HEK293 (cell line): ENCODE measurements around the gene DSC2.

ENCODE experiments used
- REST ChIP-seq: fragments of 450-650 bp; formaldehyde crosslinking; IDR thresholded peaks from 2 replicates; pipeline ENCODE4 v1.5.1; 2016; ENCODE audit warnings: missing biosample characterization, missing genetic modification characterization
- YY1 ChIP-seq: fragments of 450-650 bp; formaldehyde crosslinking; IDR thresholded peaks from 2 replicates; pipeline ENCODE4 v1.5.1; 2018; ENCODE audit warnings: missing biosample characterization, missing genetic modification characterization
- ZBTB21 ChIP-seq: fragments of 450-650 bp; formaldehyde crosslinking; IDR thresholded peaks from 2 replicates; pipeline ENCODE4 v1.5.1; 2017; ENCODE audit warnings: missing biosample characterization, missing genetic modification characterization
- ZNF10 ChIP-seq: fragments of 450-650 bp; formaldehyde crosslinking; IDR thresholded peaks from 2 replicates; pipeline ENCODE4 v1.5.1; 2017; ENCODE audit warnings: missing biosample characterization, missing genetic modification characterization
- ZNF23 ChIP-seq: fragments of 450-650 bp; formaldehyde crosslinking; IDR thresholded peaks from 2 replicates; pipeline ENCODE4 v1.5.1; 2016; ENCODE audit warnings: missing biosample characterization, missing genetic modification characterization, borderline replicate concordance
- ZNF394 ChIP-seq: fragments of 450-650 bp; formaldehyde crosslinking; IDR thresholded peaks from 2 replicates; pipeline ENCODE4 v1.5.1; 2016; ENCODE audit warnings: missing biosample characterization, missing genetic modification characterization, mild to moderate bottlenecking, moderate library complexity, borderline replicate concordance
- ZNF777 ChIP-seq: fragments of 450-650 bp; formaldehyde crosslinking; IDR thresholded peaks from 2 replicates; pipeline ENCODE4 v1.5.1; 2017; ENCODE audit warnings: missing biosample characterization, missing genetic modification characterization, borderline replicate concordance
- TF ChIP-seq, protein P1 (sequence below): fragments of 450-650 bp; formaldehyde crosslinking; IDR thresholded peaks from 2 replicates; pipeline ENCODE4 v1.5.1; 2017; ENCODE audit warnings: missing biosample characterization, missing genetic modification characterization
- TF ChIP-seq, protein P2 (sequence below): fragments of 450-650 bp; formaldehyde crosslinking; IDR thresholded peaks from 2 replicates; pipeline ENCODE4 v1.5.1; 2017; ENCODE audit warnings: missing biosample characterization, missing genetic modification characterization
- TF ChIP-seq, protein P3 (sequence below): fragments of 450-650 bp; formaldehyde crosslinking; IDR thresholded peaks from 2 replicates; pipeline ENCODE4 v1.5.1; 2016; ENCODE audit warnings: missing biosample characterization, missing genetic modification characterization
- TF ChIP-seq, protein P4 (sequence below): fragments of 450-650 bp; formaldehyde crosslinking; conservative IDR thresholded peaks from 2 replicates; pipeline ENCODE4 v1.5.1; 2016; ENCODE audit warnings: low read depth, missing biosample characterization, missing genetic modification characterization
- TF ChIP-seq, protein P5 (sequence below): fragments of 450-650 bp; formaldehyde crosslinking; IDR thresholded peaks from 2 replicates; pipeline ENCODE4 v1.5.1; 2016; ENCODE audit warnings: missing biosample characterization, missing genetic modification characterization

GRCh38 chr18:31010601-31011000 lies 91.6 kb downstream of the DSC2 start:
- TF ChIP-seq, protein P1, sequence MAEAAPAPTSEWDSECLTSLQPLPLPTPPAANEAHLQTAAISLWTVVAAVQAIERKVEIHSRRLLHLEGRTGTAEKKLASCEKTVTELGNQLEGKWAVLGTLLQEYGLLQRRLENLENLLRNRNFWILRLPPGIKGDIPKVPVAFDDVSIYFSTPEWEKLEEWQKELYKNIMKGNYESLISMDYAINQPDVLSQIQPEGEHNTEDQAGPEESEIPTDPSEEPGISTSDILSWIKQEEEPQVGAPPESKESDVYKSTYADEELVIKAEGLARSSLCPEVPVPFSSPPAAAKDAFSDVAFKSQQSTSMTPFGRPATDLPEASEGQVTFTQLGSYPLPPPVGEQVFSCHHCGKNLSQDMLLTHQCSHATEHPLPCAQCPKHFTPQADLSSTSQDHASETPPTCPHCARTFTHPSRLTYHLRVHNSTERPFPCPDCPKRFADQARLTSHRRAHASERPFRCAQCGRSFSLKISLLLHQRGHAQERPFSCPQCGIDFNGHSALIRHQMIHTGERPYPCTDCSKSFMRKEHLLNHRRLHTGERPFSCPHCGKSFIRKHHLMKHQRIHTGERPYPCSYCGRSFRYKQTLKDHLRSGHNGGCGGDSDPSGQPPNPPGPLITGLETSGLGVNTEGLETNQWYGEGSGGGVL, result no peak
- TF ChIP-seq, protein P2, sequence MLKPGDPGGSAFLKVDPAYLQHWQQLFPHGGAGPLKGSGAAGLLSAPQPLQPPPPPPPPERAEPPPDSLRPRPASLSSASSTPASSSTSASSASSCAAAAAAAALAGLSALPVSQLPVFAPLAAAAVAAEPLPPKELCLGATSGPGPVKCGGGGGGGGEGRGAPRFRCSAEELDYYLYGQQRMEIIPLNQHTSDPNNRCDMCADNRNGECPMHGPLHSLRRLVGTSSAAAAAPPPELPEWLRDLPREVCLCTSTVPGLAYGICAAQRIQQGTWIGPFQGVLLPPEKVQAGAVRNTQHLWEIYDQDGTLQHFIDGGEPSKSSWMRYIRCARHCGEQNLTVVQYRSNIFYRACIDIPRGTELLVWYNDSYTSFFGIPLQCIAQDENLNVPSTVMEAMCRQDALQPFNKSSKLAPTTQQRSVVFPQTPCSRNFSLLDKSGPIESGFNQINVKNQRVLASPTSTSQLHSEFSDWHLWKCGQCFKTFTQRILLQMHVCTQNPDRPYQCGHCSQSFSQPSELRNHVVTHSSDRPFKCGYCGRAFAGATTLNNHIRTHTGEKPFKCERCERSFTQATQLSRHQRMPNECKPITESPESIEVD (tag by site-specific recombination), result no peak
- TF ChIP-seq, protein P3, sequence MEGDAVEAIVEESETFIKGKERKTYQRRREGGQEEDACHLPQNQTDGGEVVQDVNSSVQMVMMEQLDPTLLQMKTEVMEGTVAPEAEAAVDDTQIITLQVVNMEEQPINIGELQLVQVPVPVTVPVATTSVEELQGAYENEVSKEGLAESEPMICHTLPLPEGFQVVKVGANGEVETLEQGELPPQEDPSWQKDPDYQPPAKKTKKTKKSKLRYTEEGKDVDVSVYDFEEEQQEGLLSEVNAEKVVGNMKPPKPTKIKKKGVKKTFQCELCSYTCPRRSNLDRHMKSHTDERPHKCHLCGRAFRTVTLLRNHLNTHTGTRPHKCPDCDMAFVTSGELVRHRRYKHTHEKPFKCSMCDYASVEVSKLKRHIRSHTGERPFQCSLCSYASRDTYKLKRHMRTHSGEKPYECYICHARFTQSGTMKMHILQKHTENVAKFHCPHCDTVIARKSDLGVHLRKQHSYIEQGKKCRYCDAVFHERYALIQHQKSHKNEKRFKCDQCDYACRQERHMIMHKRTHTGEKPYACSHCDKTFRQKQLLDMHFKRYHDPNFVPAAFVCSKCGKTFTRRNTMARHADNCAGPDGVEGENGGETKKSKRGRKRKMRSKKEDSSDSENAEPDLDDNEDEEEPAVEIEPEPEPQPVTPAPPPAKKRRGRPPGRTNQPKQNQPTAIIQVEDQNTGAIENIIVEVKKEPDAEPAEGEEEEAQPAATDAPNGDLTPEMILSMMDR (tag by site-specific recombination), result no peak
- TF ChIP-seq REST (tag by site-specific recombination) (no peak), ZNF777 (tag by site-specific recombination) (no peak), ZNF10 (tag by site-specific recombination) (no peak), YY1 (no peak), ZBTB21 (tag by site-specific recombination) (no peak), ZNF394 (no peak), ZNF23 (no peak)
- TF ChIP-seq, protein P4, sequence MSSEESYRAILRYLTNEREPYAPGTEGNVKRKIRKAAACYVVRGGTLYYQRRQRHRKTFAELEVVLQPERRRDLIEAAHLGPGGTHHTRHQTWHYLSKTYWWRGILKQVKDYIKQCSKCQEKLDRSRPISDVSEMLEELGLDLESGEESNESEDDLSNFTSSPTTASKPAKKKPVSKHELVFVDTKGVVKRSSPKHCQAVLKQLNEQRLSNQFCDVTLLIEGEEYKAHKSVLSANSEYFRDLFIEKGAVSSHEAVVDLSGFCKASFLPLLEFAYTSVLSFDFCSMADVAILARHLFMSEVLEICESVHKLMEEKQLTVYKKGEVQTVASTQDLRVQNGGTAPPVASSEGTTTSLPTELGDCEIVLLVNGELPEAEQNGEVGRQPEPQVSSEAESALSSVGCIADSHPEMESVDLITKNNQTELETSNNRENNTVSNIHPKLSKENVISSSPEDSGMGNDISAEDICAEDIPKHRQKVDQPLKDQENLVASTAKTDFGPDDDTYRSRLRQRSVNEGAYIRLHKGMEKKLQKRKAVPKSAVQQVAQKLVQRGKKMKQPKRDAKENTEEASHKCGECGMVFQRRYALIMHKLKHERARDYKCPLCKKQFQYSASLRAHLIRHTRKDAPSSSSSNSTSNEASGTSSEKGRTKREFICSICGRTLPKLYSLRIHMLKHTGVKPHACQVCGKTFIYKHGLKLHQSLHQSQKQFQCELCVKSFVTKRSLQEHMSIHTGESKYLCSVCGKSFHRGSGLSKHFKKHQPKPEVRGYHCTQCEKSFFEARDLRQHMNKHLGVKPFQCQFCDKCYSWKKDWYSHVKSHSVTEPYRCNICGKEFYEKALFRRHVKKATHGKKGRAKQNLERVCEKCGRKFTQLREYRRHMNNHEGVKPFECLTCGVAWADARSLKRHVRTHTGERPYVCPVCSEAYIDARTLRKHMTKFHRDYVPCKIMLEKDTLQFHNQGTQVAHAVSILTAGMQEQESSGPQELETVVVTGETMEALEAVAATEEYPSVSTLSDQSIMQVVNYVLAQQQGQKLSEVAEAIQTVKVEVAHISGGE (tag by site-specific recombination), result no peak
- TF ChIP-seq, protein P5, sequence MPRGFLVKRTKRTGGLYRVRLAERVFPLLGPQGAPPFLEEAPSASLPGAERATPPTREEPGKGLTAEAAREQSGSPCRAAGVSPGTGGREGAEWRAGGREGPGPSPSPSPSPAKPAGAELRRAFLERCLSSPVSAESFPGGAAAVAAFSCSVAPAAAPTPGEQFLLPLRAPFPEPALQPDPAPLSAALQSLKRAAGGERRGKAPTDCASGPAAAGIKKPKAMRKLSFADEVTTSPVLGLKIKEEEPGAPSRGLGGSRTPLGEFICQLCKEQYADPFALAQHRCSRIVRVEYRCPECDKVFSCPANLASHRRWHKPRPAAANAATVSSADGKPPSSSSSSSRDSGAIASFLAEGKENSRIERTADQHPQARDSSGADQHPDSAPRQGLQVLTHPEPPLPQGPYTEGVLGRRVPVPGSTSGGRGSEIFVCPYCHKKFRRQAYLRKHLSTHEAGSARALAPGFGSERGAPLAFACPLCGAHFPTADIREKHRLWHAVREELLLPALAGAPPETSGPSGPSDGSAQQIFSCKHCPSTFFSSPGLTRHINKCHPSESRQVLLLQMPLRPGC, result no peak
